ENCODE data around the gene TMEM86B.

The TMEM86B gene

GRCh38 chr19:55248166-55248675 is 19.7 kb upstream of the TMEM86B start:
- Histone ChIP-seq H3K27me3 (no peaks in the 10 kb centered on the region), H3K4me1 (peaks cover 0 to 28% (median 2%) of the 10 kb centered on the region in 4 donors), H3K9me3 (no peaks in the 10 kb centered on the region), H3K36me3 (peaks cover 34 to 73% (median 39%) of the 10 kb centered on the region in 3 donors), H3K4me3 (no peak overlapping the region), H3K27ac (no peak overlapping the region)
- TF ChIP-seq CTCF (IDR thresholded peaks at IDR 0.05): no peak
- intact Hi-C loops (cut with DNase I; ENCODE audit: low total_unique reads): no loop called here
- no peak for DNase-seq

- DNase-seq: no peak
- no peaks in the 10 kb centered on the region for H3K27me3 ChIP-seq
- no peak for TF ChIP-seq CTCF (IDR thresholded peaks at IDR 0.05)
- H3K27ac ChIP-seq: no peak overlapping the region
- intact Hi-C loops (cut with DNase I; ENCODE audit: low total_unique reads): no loop called here
- peaks cover 0 to 28% (median 2%) of the 10 kb centered on the region in 4 donors for H3K4me1 ChIP-seq
- H3K4me3 ChIP-seq: no peak overlapping the region
- H3K9me3 ChIP-seq: no peaks in the 10 kb centered on the region
- peaks cover 38 to 75% (median 40%) of the 10 kb centered on the region in 3 donors for H3K36me3 ChIP-seq
These were observed 19.1 kb upstream of the TMEM86B start for GRCh38 chr19:55247621-55248099.

- Histone ChIP-seq H3K27ac (no peak overlapping the region), H3K4me1 (peaks cover 0 to 22% (median 2%) of the 10 kb centered on the region in 4 donors), H3K36me3 (peaks cover 47 to 78% (median 49%) of the 10 kb centered on the region in 3 donors), H3K9me3 (no peaks in the 10 kb centered on the region), H3K27me3 (no peaks in the 10 kb centered on the region), H3K4me3 (no peak overlapping the region)
- TF ChIP-seq CTCF (IDR thresholded peaks at IDR 0.05): no peak
- intact Hi-C loops (cut with DNase I; ENCODE audit: low total_unique reads): no loop called here
- DNase-seq: no peak
These were observed 18.2 kb upstream of the TMEM86B start for GRCh38 chr19:55246462-55247451.

- Histone ChIP-seq H3K27me3 (no peaks in the 10 kb centered on the region), H3K27ac (no peak overlapping the region), H3K4me1 (peaks cover 0 to 20% (median 1%) of the 10 kb centered on the region in 4 donors), H3K9me3 (no peaks in the 10 kb centered on the region), H3K36me3 (peaks cover 54 to 89% (median 63%) of the 10 kb centered on the region in 3 donors), H3K4me3 (no peak overlapping the region)
- no peak for DNase-seq
- intact Hi-C loops (cut with DNase I; ENCODE audit: low total_unique reads): no loop called here
- TF ChIP-seq CTCF (IDR thresholded peaks at IDR 0.05): no peak
These were observed 16.8 kb upstream of the TMEM86B start for GRCh38 chr19:55245236-55245904.

GRCh38 chr19:55244004-55244680 is 15.6 kb upstream of the TMEM86B start:
- Histone ChIP-seq H3K4me3 (no peak overlapping the region), H3K27ac (no peak overlapping the region), H3K36me3 (peaks cover 64 to 92% (median 75%) of the 10 kb centered on the region in 3 donors), H3K9me3 (no peaks in the 10 kb centered on the region), H3K27me3 (no peaks in the 10 kb centered on the region), H3K4me1 (peaks cover 0 to 14% (median 0%) of the 10 kb centered on the region in 4 donors)
- intact Hi-C loops (cut with DNase I; ENCODE audit: low total_unique reads): no loop called here
- no peak for TF ChIP-seq CTCF (IDR thresholded peaks at IDR 0.05)
- no peak for DNase-seq

Measured in tibial artery (tissue), 4 donors.